HL-60 (cell line): ENCODE data around the gene CD4.

Experiments used
- DNase-seq, 2 experiments: peaks; one replicate each; pipeline ENCODE4 v3.0.0-alpha.2; 2010 to 2020; ENCODE audit warnings: low read depth in 1 of 2, low spot score in 1 of 2
- H3K27ac ChIP-seq: fragments of 250-450 bp; sonication (Bioruptor Pico); replicated peaks from 2 replicates; pipeline ENCODE4 v1.5.1; 2020; ENCODE audit warnings: mild to moderate bottlenecking, moderate library complexity
- H3K27me3 ChIP-seq: fragments of 250-450 bp; sonication (Bioruptor Pico); 2 replicates; pipeline ENCODE4 v1.5.1; 2021; ENCODE audit warnings: mild to moderate bottlenecking, moderate library complexity; ENCODE audit not compliant: insufficient read depth, poor library complexity, severe bottlenecking
- H3K4me3 ChIP-seq: replicated peaks from 2 replicates; pipeline ENCODE4 v1.5.1; 2011; ENCODE audit warnings: mild to moderate bottlenecking, control low read depth, low read length; ENCODE audit not compliant: insufficient read depth
- GABPA ChIP-seq: IDR thresholded peaks from 2 replicates; pipeline ENCODE4 v1.6.1; 2012; ENCODE audit warnings: low read depth
- POLR2AphosphoS5 ChIP-seq: IDR thresholded peaks from 2 replicates; pipeline ENCODE4 v1.6.1; 2012; ENCODE audit warnings: low read depth
- SPI1 ChIP-seq: IDR thresholded peaks from 2 replicates; pipeline ENCODE4 v1.6.1; 2012; ENCODE audit warnings: low read depth, mild to moderate bottlenecking, borderline replicate concordance
- TF ChIP-seq, protein P1 (sequence below): IDR thresholded peaks from 2 replicates; pipeline ENCODE4 v1.6.1; 2012; ENCODE audit warnings: low read depth; ENCODE audit not compliant: insufficient replicate concordance
- TF ChIP-seq, protein P2 (sequence below): IDR thresholded peaks from one replicate; pipeline ENCODE4 v1.5.1; 2011; ENCODE audit warnings: low read length, control low read depth, inconsistent platforms; ENCODE audit not compliant: insufficient read depth

The CD4 gene

DNA sequence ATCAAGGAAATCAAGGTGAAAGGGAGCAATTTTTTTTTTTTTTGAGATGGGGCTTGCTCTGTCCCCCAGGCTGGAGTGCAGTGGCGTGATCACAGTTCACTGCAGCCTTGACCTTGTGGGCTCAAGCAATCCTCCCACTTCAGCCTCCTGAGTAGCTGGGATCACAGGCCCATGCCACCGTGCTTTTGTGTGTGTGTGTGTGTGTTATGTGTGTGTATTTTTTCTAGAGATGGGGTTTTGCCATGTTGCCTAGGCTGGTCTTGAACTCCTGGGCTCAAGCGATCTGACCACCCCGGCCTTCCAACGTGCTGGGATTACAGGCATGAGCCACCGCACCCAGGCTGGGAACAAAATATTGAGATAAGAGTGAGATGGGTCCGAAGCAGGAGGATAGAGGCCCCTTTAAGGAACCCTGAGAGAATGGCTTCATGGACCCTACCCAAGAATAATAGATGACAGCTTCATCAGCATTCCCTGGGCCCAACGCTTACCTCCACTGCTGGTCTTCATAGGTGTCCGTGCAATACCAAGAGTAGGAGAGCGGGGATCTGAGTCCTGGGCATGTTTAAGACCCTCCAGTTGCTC lies 60.7 kb downstream of the CD4 start:
- Histone ChIP-seq H3K4me3 (peak overlapping the region; percentile 83), H3K27ac (peak overlapping the region; percentile 93), H3K27me3 (no peaks in the 10 kb centered on the region)
- TF ChIP-seq, protein P1, sequence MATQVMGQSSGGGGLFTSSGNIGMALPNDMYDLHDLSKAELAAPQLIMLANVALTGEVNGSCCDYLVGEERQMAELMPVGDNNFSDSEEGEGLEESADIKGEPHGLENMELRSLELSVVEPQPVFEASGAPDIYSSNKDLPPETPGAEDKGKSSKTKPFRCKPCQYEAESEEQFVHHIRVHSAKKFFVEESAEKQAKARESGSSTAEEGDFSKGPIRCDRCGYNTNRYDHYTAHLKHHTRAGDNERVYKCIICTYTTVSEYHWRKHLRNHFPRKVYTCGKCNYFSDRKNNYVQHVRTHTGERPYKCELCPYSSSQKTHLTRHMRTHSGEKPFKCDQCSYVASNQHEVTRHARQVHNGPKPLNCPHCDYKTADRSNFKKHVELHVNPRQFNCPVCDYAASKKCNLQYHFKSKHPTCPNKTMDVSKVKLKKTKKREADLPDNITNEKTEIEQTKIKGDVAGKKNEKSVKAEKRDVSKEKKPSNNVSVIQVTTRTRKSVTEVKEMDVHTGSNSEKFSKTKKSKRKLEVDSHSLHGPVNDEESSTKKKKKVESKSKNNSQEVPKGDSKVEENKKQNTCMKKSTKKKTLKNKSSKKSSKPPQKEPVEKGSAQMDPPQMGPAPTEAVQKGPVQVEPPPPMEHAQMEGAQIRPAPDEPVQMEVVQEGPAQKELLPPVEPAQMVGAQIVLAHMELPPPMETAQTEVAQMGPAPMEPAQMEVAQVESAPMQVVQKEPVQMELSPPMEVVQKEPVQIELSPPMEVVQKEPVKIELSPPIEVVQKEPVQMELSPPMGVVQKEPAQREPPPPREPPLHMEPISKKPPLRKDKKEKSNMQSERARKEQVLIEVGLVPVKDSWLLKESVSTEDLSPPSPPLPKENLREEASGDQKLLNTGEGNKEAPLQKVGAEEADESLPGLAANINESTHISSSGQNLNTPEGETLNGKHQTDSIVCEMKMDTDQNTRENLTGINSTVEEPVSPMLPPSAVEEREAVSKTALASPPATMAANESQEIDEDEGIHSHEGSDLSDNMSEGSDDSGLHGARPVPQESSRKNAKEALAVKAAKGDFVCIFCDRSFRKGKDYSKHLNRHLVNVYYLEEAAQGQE, result no peak
- no peak for TF ChIP-seq POLR2AphosphoS5
- TF ChIP-seq GABPA, result no peak
- TF ChIP-seq SPI1, result no peak
- DNase-seq, result no peak

DNA sequence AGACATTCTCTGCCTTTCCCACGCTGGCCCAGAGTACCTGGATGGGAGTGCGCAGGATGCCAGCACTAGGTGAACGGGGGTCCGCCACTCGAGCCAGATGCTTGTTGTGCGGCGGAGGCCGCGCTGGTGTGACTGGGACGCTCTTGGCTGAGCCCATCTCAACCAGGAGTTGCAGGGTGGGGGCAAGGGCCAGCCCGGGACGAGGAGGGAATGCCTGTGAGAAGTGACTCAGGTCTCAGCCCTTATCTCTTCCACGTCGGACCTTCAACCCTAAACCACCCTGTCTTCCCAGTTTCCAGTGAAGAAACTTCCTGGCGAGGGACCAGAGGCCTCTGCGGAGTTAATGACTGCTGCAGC lies 61.4 kb downstream of the CD4 start:
- peak overlapping the region; percentile 93 for H3K27ac ChIP-seq
- DNase-seq, result no peak
- TF ChIP-seq GABPA, result no peak
- TF ChIP-seq, protein P2, sequence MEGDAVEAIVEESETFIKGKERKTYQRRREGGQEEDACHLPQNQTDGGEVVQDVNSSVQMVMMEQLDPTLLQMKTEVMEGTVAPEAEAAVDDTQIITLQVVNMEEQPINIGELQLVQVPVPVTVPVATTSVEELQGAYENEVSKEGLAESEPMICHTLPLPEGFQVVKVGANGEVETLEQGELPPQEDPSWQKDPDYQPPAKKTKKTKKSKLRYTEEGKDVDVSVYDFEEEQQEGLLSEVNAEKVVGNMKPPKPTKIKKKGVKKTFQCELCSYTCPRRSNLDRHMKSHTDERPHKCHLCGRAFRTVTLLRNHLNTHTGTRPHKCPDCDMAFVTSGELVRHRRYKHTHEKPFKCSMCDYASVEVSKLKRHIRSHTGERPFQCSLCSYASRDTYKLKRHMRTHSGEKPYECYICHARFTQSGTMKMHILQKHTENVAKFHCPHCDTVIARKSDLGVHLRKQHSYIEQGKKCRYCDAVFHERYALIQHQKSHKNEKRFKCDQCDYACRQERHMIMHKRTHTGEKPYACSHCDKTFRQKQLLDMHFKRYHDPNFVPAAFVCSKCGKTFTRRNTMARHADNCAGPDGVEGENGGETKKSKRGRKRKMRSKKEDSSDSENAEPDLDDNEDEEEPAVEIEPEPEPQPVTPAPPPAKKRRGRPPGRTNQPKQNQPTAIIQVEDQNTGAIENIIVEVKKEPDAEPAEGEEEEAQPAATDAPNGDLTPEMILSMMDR, result no peak
- TF ChIP-seq SPI1, result no peak
- TF ChIP-seq, protein P1, result no peak
- TF ChIP-seq POLR2AphosphoS5, result no peak
- H3K4me3 ChIP-seq, result peak overlapping the region; percentile 83
- no peaks in the 10 kb centered on the region for H3K27me3 ChIP-seq

DNA sequence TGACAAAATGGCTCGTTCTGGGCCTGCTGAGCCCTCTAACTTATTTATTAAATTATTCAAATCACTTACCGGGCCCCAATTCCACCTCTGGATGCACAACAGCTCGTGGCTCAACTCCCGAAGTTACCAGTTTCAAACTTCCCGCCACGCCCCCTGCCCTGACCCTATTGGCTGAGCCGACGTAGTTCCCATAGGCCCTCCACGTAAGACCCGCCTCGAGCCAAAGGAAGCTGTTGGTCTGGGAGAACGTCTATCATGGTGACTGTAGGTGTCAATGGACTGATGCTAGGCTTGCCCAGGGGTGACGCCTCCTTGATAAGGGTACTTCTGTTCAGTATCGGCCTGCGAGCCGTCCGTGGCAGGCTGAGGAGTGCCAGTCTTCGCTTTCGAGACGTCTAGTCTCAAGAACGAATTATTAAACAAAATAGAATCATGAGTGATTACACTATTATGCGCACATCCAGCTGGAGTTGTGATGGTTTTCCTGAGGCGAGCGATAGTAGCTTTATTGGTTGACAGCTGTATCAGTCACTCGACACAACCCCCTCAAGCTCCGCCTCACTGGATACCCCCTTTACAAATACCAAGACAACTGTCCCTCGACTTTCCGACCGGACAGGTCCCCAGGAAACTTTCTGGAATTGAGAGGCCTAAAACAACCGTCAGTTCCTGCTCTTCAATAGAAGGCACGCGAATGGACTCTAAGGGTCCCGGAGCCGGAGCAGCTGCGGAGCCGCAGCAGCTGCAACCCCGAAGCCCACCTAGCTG lies 62.0 kb downstream of the CD4 start, which contains the start of gene CDCA3:
CDCA3 (minus strand) TSS at position 134 of the 768 bp plus-strand sequence. CDS start 334 bp downstream, outside the sequence.
- Histone ChIP-seq H3K27me3 (no peaks in the 10 kb centered on the region), H3K27ac (peak within 1 kb of the TSS; percentile 93), H3K4me3 (peak within 1 kb of the TSS; percentile 83)
- DNase-seq, result peak; percentile 98 to 99
- TF ChIP-seq, protein P1, result no peak
- peak; percentile 91 for TF ChIP-seq POLR2AphosphoS5
